ENCODE results near the gene ZFYVE28. TPM values are rescaled to one million over a fixed set of nuclear protein-coding genes. Genes with fewer than 3 reads are reported as not detected.

ZFYVE28 gene
- total and polyA plus RNA-seq, 10 of the 15 experiments (the other 5 are each of a cell fraction or from before 2014, with no cell fraction given) = 0.06 to 1.9 (median 0.22) TPM; not detected in 1

DNA sequence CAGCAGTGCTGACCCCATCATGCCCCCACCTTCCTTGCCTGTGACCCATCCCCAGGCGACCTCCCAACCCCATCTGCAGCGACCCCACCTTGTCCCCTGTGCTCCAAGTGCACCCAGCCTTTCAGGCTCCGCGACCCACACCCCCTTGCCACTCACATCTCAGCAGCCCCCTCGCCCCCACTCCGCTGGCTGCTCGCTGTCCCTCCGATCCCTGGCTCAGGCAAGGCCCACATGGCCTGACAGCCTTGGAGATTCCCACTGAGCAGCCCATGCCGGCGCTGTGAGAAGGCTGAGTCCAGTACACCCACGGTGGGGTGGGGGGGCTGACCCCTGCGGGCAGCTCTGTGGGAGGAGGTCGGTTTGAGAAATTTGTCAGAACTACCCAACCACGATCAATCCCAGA lies 9.1 kb downstream of the ZFYVE28 start:
- SMC1A ChIA-PET (ENCODE audit: uncharacterized antibody, unreplicated experiment) = no interaction called here
- H3K4me1 ChIP-seq (ENCODE audit: control insufficient read depth, insufficient read depth, low read length) = peaks cover 31% of the 10 kb centered on the region
- in situ Hi-C loops (cut with MboI) = no loop called here

GRCh38 chr4:2408976-2409375 lies 9.5 kb downstream of the ZFYVE28 start:
- ChIA-PET SMC1A (ENCODE audit: uncharacterized antibody, unreplicated experiment) (no interaction called here), POLR2A (interaction anchor here (0.6 to 0.7 kb wide), 2 partner anchors 575 to 1473 kb away, joined by 3 to 8 read pairs; no protein-coding TSS in a partner anchor), RAD21 (ENCODE audit: unreplicated experiment) (no interaction called here), CTCF (interaction anchor here (0.6 kb wide), 1 partner anchor 9 kb away, joined by 5 read pairs; no protein-coding TSS in a partner anchor)
- Histone ChIP-seq H3K4me3 (no peak overlapping the region), H3K9ac (ENCODE audit: control insufficient read depth, insufficient read depth, low read length) (no peak overlapping the region), H3K36me3 (ENCODE audit: control insufficient read depth in 2 of 2, insufficient read depth in 2 of 2, low read length in 1 of 2) (no peaks in the 10 kb centered on the region), H3K27me3 (replicated peaks in 1 of 2; ENCODE audit: control insufficient read depth in 2 of 2, insufficient read depth in 2 of 2, low read length in 1 of 2) (no peaks in the 10 kb centered on the region), H3K79me2 (ENCODE audit: control insufficient read depth, insufficient read depth, low read length) (no peaks in the 10 kb centered on the region), H3K9me3 (replicated peaks; ENCODE audit: control insufficient read depth, insufficient read depth, low read length) (no peaks in the 10 kb centered on the region), H3K27ac (ENCODE audit: control insufficient read depth, insufficient read depth) (no peak overlapping the region), H3K4me2 (ENCODE audit: control insufficient read depth, insufficient read depth) (no peak overlapping the region), H4K20me1 (ENCODE audit: control insufficient read depth, insufficient read depth) (no peaks in the 10 kb centered on the region), H2AFZ (ENCODE audit: control insufficient read depth, low read depth, low read length) (no peak overlapping the region), H3K4me1 (ENCODE audit: control insufficient read depth, insufficient read depth, low read length) (peaks cover 27% of the 10 kb centered on the region)
- WGBS (ENCODE audit: insufficient coverage, insufficient replicate concordance, low lambda C conversion rate, missing lambda C conversion rate) = 84% methylated on average over 9 of the region's 10 CpGs
- no peak for DNase-seq (ENCODE audit: low read depth, low spot score)
- intact Hi-C loops (cut with micrococcal nuclease; ENCODE audit: unreplicated experiment) = no loop called here
- no peak for ATAC-seq
- FAIRE-seq = no peak
- BruUV-seq (replicated peaks) = no TSS peak
- in situ Hi-C loops (cut with MboI) = no loop called here
- TF ChIP-seq, protein P1, sequence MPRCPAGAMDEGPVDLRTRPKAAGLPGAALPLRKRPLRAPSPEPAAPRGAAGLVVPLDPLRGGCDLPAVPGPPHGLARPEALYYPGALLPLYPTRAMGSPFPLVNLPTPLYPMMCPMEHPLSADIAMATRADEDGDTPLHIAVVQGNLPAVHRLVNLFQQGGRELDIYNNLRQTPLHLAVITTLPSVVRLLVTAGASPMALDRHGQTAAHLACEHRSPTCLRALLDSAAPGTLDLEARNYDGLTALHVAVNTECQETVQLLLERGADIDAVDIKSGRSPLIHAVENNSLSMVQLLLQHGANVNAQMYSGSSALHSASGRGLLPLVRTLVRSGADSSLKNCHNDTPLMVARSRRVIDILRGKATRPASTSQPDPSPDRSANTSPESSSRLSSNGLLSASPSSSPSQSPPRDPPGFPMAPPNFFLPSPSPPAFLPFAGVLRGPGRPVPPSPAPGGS (IDR thresholded peaks at IDR 0.05; ENCODE audit: borderline replicate concordance, insufficient read depth, low read depth, low read length, poor library complexity, severe bottlenecking) = no peak
- TF ChIP-seq, protein P2, sequence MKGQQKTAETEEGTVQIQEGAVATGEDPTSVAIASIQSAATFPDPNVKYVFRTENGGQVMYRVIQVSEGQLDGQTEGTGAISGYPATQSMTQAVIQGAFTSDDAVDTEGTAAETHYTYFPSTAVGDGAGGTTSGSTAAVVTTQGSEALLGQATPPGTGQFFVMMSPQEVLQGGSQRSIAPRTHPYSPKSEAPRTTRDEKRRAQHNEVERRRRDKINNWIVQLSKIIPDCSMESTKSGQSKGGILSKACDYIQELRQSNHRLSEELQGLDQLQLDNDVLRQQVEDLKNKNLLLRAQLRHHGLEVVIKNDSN (IDR thresholded peaks at IDR 0.05; ENCODE audit: borderline replicate concordance, extremely low read length, insufficient read depth, low read depth, low read length) = no peak
- TF ChIP-seq STAT3 (IDR thresholded peaks at IDR 0.05; ENCODE audit: low read depth, low read length) (no peak), MTA2 (IDR thresholded peaks at IDR 0.05; ENCODE audit: low read depth) (no peak), NR2C1 (IDR thresholded peaks at IDR 0.05) (no peak), RELA (IDR thresholded peaks at IDR 0.05; ENCODE audit: borderline replicate concordance, partially characterized antibody) (no peak), POLR2AphosphoS5 (IDR thresholded peaks at IDR 0.05; ENCODE audit: low read length) (no peak), BRCA1 (IDR thresholded peaks at IDR 0.05; ENCODE audit: low read depth, low read length) (no peak)
- TF ChIP-seq, protein P3, sequence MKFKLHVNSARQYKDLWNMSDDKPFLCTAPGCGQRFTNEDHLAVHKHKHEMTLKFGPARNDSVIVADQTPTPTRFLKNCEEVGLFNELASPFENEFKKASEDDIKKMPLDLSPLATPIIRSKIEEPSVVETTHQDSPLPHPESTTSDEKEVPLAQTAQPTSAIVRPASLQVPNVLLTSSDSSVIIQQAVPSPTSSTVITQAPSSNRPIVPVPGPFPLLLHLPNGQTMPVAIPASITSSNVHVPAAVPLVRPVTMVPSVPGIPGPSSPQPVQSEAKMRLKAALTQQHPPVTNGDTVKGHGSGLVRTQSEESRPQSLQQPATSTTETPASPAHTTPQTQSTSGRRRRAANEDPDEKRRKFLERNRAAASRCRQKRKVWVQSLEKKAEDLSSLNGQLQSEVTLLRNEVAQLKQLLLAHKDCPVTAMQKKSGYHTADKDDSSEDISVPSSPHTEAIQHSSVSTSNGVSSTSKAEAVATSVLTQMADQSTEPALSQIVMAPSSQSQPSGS (IDR thresholded peaks at IDR 0.05; ENCODE audit: low read length) = no peak

More for the DNA sequence above, 9.1 kb downstream of the ZFYVE28 start:
- TF ChIP-seq MEF2B (IDR thresholded peaks at IDR 0.05; ENCODE audit: partially characterized antibody, poor library complexity, severe bottlenecking) (no peak), NR2F1 (conservative IDR thresholded peaks at IDR 0.05) (peak; percentile 31; the same call in 1 of the 2 replicates), NFXL1 (IDR thresholded peaks at IDR 0.05; ENCODE audit: borderline replicate concordance) (no peak)
- DNase-seq (ENCODE audit: low read depth, low spot score) (no peak), ATAC-seq (no peak), FAIRE-seq (no peak)
- no peaks in the 10 kb centered on the region for H4K20me1 ChIP-seq (ENCODE audit: control insufficient read depth, insufficient read depth)
- no peak overlapping the region for H2AFZ ChIP-seq (ENCODE audit: control insufficient read depth, low read depth, low read length)
- ChIA-PET RAD21 (ENCODE audit: unreplicated experiment) (no interaction called here), CTCF (no interaction called here), POLR2A (interaction anchor here (0.6 to 0.7 kb wide), 2 partner anchors 575 to 1474 kb away, joined by 3 to 8 read pairs; no protein-coding TSS in a partner anchor)
- H3K9me3 ChIP-seq (replicated peaks; ENCODE audit: control insufficient read depth, insufficient read depth, low read length) = no peaks in the 10 kb centered on the region
- no peak overlapping the region for H3K9ac ChIP-seq (ENCODE audit: control insufficient read depth, insufficient read depth, low read length)
- no TSS peak for BruUV-seq (replicated peaks)
- H3K4me3 ChIP-seq = no peak overlapping the region
- 67% methylated on average over 14 of the region's 14 CpGs for WGBS (ENCODE audit: insufficient coverage, insufficient replicate concordance, low lambda C conversion rate, missing lambda C conversion rate)
- intact Hi-C loops (cut with micrococcal nuclease; ENCODE audit: unreplicated experiment) = no loop called here
- H3K79me2 ChIP-seq (ENCODE audit: control insufficient read depth, insufficient read depth, low read length) = no peaks in the 10 kb centered on the region; the same call in 1 of the 2 replicates
- no peaks in the 10 kb centered on the region for H3K36me3 ChIP-seq (ENCODE audit: control insufficient read depth in 2 of 2, insufficient read depth in 2 of 2, low read length in 1 of 2)
- H3K27ac ChIP-seq (ENCODE audit: control insufficient read depth, insufficient read depth) = no peak overlapping the region
- no peak overlapping the region for H3K4me2 ChIP-seq (ENCODE audit: control insufficient read depth, insufficient read depth)
- no peaks in the 10 kb centered on the region for H3K27me3 ChIP-seq (replicated peaks in 1 of 2; ENCODE audit: control insufficient read depth in 2 of 2, insufficient read depth in 2 of 2, low read length in 1 of 2)

All from GM12878 (cell line).